Neutrophil (primary cell): ENCODE measurements around the gene TENT5C.

Experiments
- H3K27ac ChIP-seq: fragments of 200-600 bp; sonication (generic); 2 replicates; pipeline ENCODE4 v1.5.1; 2016; ENCODE audit warnings: mild to moderate bottlenecking, moderate library complexity
- H3K27me3 ChIP-seq: fragments of 200-600 bp; sonication (generic); 2 replicates; pipeline ENCODE4 v1.6.0; 2016; ENCODE audit warnings: mild to moderate bottlenecking
- H3K36me3 ChIP-seq: fragments of 200-600 bp; sonication (generic); 2 replicates; pipeline ENCODE4 v1.5.1; 2017
- H3K4me1 ChIP-seq, 2 experiments: fragments of 200-600 bp in 1 of 2; sonication (generic) in 1 of 2; 1 replicate in 1 of 2; 2 replicates in 1 of 2; pipeline versions ENCODE4 v1.5.1 to v1.6.1; 2013 to 2016; ENCODE audit warnings: low read depth in 1 of 2, low read length in 1 of 2, mild to moderate bottlenecking in 1 of 2, moderate library complexity in 1 of 2; ENCODE audit not compliant: control insufficient read depth in 1 of 2, insufficient read depth in 1 of 2
- H3K4me3 ChIP-seq, 2 experiments: fragments of 200-600 bp in 1 of 2; sonication (generic) in 1 of 2; 1 replicate in 1 of 2; 2 replicates in 1 of 2; pipeline ENCODE4 v1.5.1; 2013 to 2016; ENCODE audit warnings: low read depth in 1 of 2, low read length in 1 of 2, mild to moderate bottlenecking in 1 of 2, moderate library complexity in 1 of 2
- H3K9me3 ChIP-seq: fragments of 200-600 bp; sonication (generic); 2 replicates; pipeline ENCODE4 v1.5.1; 2016
- TF ChIP-seq, protein P1 (sequence below): fragments of 200-600 bp; sonication (generic); IDR thresholded peaks from 2 replicates; pipeline ENCODE4 v1.5.1; 2016; ENCODE audit warnings: antibody characterized with exemption

TENT5C gene

DNA sequence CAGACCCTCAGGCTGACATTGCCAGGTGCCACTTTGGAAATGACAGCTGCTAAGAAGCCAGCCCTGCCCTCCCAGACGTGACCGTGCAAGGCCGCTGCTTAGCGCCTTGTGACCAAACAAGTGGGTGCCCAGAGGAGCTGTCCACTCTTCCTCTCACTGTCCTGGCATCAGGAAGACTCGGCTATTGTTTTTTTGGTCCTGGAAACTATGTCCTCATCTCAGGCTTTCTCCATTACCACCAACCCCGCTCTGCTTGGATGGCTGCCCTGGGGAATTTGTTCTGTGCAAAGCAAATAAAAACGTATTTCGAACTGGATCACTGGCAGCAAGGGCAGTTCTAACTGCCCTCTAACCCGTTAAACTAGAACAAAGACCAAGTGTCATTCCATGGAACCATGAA lies 13.7 kb upstream of the TENT5C start:
- no peak overlapping the region for H3K4me3 ChIP-seq
- no peaks in the 10 kb centered on the region for H3K36me3 ChIP-seq
- no peaks in the 10 kb centered on the region for H3K9me3 ChIP-seq
- TF ChIP-seq, protein P1, sequence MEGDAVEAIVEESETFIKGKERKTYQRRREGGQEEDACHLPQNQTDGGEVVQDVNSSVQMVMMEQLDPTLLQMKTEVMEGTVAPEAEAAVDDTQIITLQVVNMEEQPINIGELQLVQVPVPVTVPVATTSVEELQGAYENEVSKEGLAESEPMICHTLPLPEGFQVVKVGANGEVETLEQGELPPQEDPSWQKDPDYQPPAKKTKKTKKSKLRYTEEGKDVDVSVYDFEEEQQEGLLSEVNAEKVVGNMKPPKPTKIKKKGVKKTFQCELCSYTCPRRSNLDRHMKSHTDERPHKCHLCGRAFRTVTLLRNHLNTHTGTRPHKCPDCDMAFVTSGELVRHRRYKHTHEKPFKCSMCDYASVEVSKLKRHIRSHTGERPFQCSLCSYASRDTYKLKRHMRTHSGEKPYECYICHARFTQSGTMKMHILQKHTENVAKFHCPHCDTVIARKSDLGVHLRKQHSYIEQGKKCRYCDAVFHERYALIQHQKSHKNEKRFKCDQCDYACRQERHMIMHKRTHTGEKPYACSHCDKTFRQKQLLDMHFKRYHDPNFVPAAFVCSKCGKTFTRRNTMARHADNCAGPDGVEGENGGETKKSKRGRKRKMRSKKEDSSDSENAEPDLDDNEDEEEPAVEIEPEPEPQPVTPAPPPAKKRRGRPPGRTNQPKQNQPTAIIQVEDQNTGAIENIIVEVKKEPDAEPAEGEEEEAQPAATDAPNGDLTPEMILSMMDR: no peak
- H3K27ac ChIP-seq: no peak overlapping the region
- peaks cover 0 to 8% of the 10 kb centered on the region in 2 experiments for H3K4me1 ChIP-seq
- H3K27me3 ChIP-seq: peaks cover 2% of the 10 kb centered on the region

DNA sequence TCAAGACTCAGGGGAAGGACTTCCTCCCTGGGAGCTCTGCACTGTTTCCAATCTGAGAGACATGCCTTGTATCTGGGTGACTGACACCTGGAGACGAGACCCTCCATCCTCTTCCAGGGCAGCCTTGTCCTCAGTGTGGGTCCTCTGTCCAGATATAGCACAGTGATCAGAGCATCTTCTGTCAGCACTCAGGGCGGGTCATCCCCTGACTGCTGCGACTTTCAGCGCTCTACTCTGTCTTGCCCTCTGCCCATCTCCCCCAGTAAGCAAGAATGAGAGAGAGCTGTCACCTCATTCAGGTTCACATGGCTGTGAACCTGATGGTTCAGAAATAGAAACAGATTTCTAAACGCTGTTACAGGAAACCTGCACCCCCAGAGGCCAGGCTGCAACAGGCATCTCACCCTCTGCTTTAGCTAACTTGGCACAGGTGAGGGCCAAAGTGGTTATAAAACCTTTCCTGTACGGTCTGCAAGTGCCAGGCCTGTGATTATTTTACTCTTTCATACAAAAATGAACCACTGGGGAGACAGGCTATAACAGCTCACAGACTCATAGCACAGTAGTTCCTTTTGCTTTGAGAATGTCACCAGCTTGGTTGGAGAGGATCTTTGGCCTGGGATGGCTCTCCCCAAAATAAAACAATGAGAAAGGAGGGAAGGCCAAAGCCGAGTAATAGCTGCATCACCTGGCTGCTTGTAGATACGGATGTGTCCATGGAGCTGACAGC lies 11.4 kb upstream of the TENT5C start:
- H3K4me1 ChIP-seq: peaks cover 0 to 8% of the 10 kb centered on the region in 2 experiments
- TF ChIP-seq, protein P1: no peak
- H3K27me3 ChIP-seq: peaks cover 6% of the 10 kb centered on the region
- H3K9me3 ChIP-seq: no peaks in the 10 kb centered on the region
- no peak overlapping the region for H3K4me3 ChIP-seq
- no peak overlapping the region for H3K27ac ChIP-seq
- no peaks in the 10 kb centered on the region for H3K36me3 ChIP-seq

DNA sequence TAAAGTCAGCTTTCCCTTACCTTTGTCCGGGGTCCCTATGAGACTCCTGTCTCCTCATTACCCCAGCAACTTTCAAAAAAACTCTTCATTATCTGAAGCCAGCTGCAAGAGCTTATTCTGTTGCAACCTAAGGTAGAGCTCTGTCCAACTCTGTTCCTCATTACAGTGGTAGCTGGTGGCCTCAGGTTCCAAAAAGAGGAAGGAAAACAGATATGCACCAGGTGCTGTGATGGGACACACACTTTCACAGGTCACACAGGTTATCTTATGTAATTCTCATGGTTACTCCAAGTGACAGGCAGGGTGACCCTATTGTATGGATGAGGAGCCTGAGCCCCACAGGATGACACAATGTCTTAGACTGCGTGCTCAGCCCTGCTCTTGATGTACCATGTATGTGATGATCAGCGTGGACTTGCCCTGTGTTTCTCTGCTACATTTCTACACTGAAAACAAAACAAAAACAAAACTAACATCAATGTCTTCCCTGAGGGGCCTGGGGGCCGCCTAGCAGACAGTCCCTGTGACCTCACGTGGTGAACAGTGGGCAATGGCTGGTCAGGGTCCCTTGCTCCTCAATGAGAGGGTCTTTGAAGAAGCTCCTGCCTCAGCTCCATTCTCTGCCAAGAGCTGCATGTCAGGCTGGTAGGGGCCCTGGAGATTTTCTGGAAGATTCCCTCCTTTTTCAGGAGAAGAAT lies 9.7 kb upstream of the TENT5C start:
- H3K4me1 ChIP-seq: peaks cover 0 to 8% of the 10 kb centered on the region in 2 experiments
- TF ChIP-seq, protein P1: no peak
- no peaks in the 10 kb centered on the region for H3K36me3 ChIP-seq
- H3K27ac ChIP-seq: no peak overlapping the region
- H3K27me3 ChIP-seq: peaks cover 14% of the 10 kb centered on the region
- H3K9me3 ChIP-seq: no peaks in the 10 kb centered on the region
- H3K4me3 ChIP-seq: no peak overlapping the region

DNA sequence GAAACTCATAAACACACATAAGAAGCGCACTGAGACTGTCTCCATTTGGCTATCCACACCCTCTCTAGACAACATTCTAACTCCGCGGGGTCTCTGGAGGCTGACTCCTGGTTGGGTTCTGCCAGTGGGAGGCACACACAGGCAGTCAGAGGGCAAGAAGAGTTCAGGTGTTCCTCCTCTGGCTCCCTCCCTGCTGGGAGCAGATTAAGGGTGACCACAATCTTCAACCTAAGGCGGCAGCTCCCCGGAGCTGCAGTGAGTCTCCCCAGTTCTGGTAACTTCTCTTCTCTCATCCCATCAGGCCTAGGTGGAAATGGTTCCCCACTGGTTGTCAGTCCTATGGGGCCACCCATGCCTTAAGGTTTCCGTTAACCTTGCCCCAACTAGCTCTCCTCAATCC lies 7.4 kb upstream of the TENT5C start:
- TF ChIP-seq, protein P1: no peak
- no peaks in the 10 kb centered on the region for H3K36me3 ChIP-seq
- H3K4me3 ChIP-seq: no peak overlapping the region
- no peaks in the 10 kb centered on the region for H3K9me3 ChIP-seq
- H3K27ac ChIP-seq: no peak overlapping the region
- peaks cover 19% of the 10 kb centered on the region for H3K27me3 ChIP-seq
- peaks cover 0 to 8% of the 10 kb centered on the region in 2 experiments for H3K4me1 ChIP-seq

DNA sequence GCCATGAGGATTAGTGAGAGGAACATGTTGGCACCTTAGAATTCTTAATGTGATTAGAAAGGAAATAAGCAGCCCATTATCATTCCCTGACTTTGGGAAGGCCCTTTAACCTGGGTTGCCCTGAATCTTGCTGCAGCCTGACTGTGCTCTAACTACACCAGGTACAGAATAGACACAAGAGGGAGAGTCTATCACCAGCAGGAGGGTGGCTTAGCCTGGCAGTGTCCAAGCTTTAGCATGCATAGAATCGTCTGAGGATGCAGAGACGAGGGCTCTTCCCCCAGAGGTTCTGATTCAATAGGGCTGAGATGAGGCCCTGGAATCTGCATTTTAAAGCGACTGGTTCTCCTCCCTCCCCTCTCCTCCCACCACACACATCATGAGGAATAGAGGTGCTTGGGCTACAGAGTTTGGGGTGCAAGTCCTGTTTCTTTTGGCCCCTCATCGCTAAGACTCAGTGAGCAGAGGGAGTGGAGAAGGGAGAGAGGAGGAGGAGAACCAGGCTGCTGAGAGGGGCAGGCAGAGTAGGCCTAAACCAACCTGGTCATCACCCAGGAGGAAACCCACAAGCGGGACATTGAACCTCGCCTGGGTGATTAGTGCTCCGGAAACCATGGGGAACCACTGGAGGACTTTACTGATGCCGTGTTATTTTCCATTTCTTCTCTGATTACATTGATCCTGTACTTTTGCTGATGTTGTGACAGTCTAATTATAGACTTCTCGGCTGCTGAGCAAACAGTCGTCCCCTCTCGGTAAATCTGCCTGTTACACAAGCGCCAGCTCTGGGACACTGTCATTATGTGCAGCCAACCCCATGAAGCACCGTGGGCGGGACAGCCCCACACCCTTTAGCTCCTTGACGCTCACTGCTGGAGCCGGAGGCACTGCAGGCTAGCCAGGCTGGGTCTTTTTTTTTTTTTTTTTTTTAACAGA lies 6.3 kb upstream of the TENT5C start:
- Histone ChIP-seq H3K4me3 (no peak overlapping the region), H3K27me3 (peaks cover 30% of the 10 kb centered on the region), H3K36me3 (no peaks in the 10 kb centered on the region), H3K27ac (no peak overlapping the region), H3K4me1 (peaks cover 0 to 8% of the 10 kb centered on the region in 2 experiments), H3K9me3 (no peaks in the 10 kb centered on the region)
- TF ChIP-seq, protein P1: no peak
